CD14-positive monocyte (primary cell): ENCODE data around the gene SMG6. TPM values are rescaled to one million over a fixed set of nuclear protein-coding genes. Genes with fewer than 3 reads are reported as not detected.

ENCODE experiments used
- DNase-seq, 3 donors: peaks; one replicate each; pipeline ENCODE4 v3.0.0-alpha.2; 2011 to 2022
- H2AFZ ChIP-seq: 2 replicates; pipeline ENCODE4 v1.6.0; 2012; ENCODE audit warnings: mild to moderate bottlenecking, low read depth, low read length, inconsistent platforms; ENCODE audit not compliant: insufficient read depth, poor library complexity, severe bottlenecking
- H3K27ac ChIP-seq, 2 donors: 1 replicate in 1 of 2; 2 replicates in 1 of 2; pipeline ENCODE4 v1.5.1; 2012 to 2013; ENCODE audit warnings: low read length in 2 of 2, control low read depth in 1 of 2, inconsistent platforms in 1 of 2, low read depth in 1 of 2, mild to moderate bottlenecking in 1 of 2
- H3K27me3 ChIP-seq, 2 donors: one replicate each; pipeline versions ENCODE4 v1.6.0 to v1.6.1; 2011 to 2013; ENCODE audit warnings: low read length in 2 of 2; ENCODE audit not compliant: control insufficient read depth in 2 of 2, insufficient read depth in 2 of 2
- H3K36me3 ChIP-seq, 2 donors: replicated peaks in 1 of 2; 1 replicate in 1 of 2; 2 replicates in 1 of 2; pipeline versions ENCODE4 v1.5.1 to v1.6.1; 2012 to 2013; ENCODE audit warnings: low read length in 2 of 2, control low read depth in 1 of 2, inconsistent platforms in 1 of 2, mild to moderate bottlenecking in 1 of 2; ENCODE audit not compliant: insufficient read depth in 2 of 2, control insufficient read depth in 1 of 2
- H3K4me1 ChIP-seq, 2 donors: 1 replicate in 1 of 2; 2 replicates in 1 of 2; pipeline versions ENCODE4 v1.5.1 to v1.6.1; 2012 to 2013; ENCODE audit warnings: low read length in 2 of 2, control low read depth in 1 of 2, inconsistent platforms in 1 of 2, mild to moderate bottlenecking in 1 of 2, moderate library complexity in 1 of 2; ENCODE audit not compliant: insufficient read depth in 2 of 2, control insufficient read depth in 1 of 2
- H3K4me2 ChIP-seq: replicated peaks from 2 replicates; pipeline ENCODE3; 2012; ENCODE audit warnings: low read length, moderate library complexity, mild to moderate bottlenecking; ENCODE audit not compliant: poor library complexity, severe bottlenecking; ENCODE audit errors: extremely low read depth
- H3K4me3 ChIP-seq, 3 experiments: fragments of 200-600 bp in 1 of 3; sonication (generic) in 1 of 3; replicated peaks in 1 of 3; 1 replicate in 2 of 3; 2 replicates in 1 of 3; pipeline ENCODE4 v1.5.1; 2011 to 2013; ENCODE audit warnings: low read length in 3 of 3, mild to moderate bottlenecking in 3 of 3, control low read depth in 2 of 3, low read depth in 2 of 3, inconsistent platforms in 1 of 3, moderate library complexity in 1 of 3
- H3K79me2 ChIP-seq: 2 replicates; pipeline ENCODE4 v1.6.0; 2012; ENCODE audit warnings: mild to moderate bottlenecking, control low read depth, inconsistent platforms, low read length, moderate library complexity; ENCODE audit not compliant: insufficient read depth
- H3K9ac ChIP-seq: 2 replicates; pipeline ENCODE4 v1.6.0; 2017; ENCODE audit warnings: low read length, mild to moderate bottlenecking; ENCODE audit not compliant: insufficient read depth, poor library complexity, severe bottlenecking
- H3K9me3 ChIP-seq, 2 donors: replicated peaks in 1 of 2; 1 replicate in 1 of 2; 2 replicates in 1 of 2; pipeline versions ENCODE4 v1.5.1 to v1.6.1; 2012 to 2013; ENCODE audit warnings: low read length in 2 of 2, control low read depth in 1 of 2; ENCODE audit not compliant: control insufficient read depth in 1 of 2, insufficient read depth in 1 of 2
- H4K20me1 ChIP-seq: 2 replicates; pipeline ENCODE4 v1.6.0; 2012; ENCODE audit warnings: mild to moderate bottlenecking, low read length, control low read depth, moderate library complexity; ENCODE audit not compliant: insufficient read depth
- H3K27ac Mint-ChIP-seq, 7 donors: one replicate each; pipeline ENCODE4 v1.8.0; 2020; ENCODE audit warnings: mild to moderate bottlenecking in 7 of 7, mixed read lengths in 7 of 7, moderate library complexity in 6 of 7, inconsistent platforms in 2 of 7
- H3K27me3 Mint-ChIP-seq, 3 donors: one replicate each; pipeline ENCODE4 v1.8.0; 2021 to 2022; ENCODE audit warnings: low read depth in 3 of 3, mild to moderate bottlenecking in 3 of 3, mixed read lengths in 3 of 3, moderate library complexity in 3 of 3, inconsistent platforms in 1 of 3
- H3K36me3 Mint-ChIP-seq, 2 donors: one replicate each; pipeline ENCODE4 v1.8.0; 2020; ENCODE audit warnings: mixed read lengths in 2 of 2, inconsistent platforms in 1 of 2, mild to moderate bottlenecking in 1 of 2
- H3K4me1 Mint-ChIP-seq: one replicate; pipeline ENCODE4 v1.8.0; 2020; ENCODE audit warnings: mild to moderate bottlenecking, mixed read lengths
- H3K4me3 Mint-ChIP-seq, 2 donors: one replicate each; pipeline ENCODE4 v1.8.0; 2020; ENCODE audit warnings: mild to moderate bottlenecking in 2 of 2, mixed read lengths in 2 of 2, moderate library complexity in 1 of 2
- H3K9me3 Mint-ChIP-seq, 7 donors: one replicate each; pipeline ENCODE4 v1.8.0; 2020 to 2022; ENCODE audit warnings: mixed read lengths in 7 of 7, mild to moderate bottlenecking in 6 of 7, moderate library complexity in 6 of 7, inconsistent platforms in 2 of 7
- WGBS: methylation state at CpG from one replicate; pipeline ENCODE4 v1.1.5; 2013; ENCODE audit warnings: missing lambda C conversion rate; ENCODE audit not compliant: insufficient coverage; 5-methylcytosine and 5-hydroxymethylcytosine counted together
- intact Hi-C, 2 donors: fragments of 100-400 bp; cut with micrococcal nuclease; formaldehyde crosslinking; loops; one replicate each; pipeline versions ENCODE4 v1.15.0 to v1.15.1; 2023
- polyA plus RNA-seq, 3 donors: library from polyadenylated mRNA; depleted of rRNA in 1 of 3; unstranded in 2 of 3; stranded (reverse) in 1 of 3; fragments of 300-500 nt in 2 of 3; fragments of >200 nt in 1 of 3; fragmentation: Illumina TruSeq in 2 of 3; gene quantifications; 1 replicate in 2 of 3; 2 replicates in 1 of 3; pipeline ENCODE4 v1.2.3, GENCODE V29; 2012 to 2021
- TF ChIP-seq, protein P1 (sequence below): fragments of 200-600 bp; IDR thresholded peaks from one replicate; pipeline ENCODE4 v1.8.0; 2022; ENCODE audit warnings: antibody characterized with exemption, mild to moderate bottlenecking

The SMG6 gene
- polyA plus RNA-seq, 3 donors: 0.67 to 7.1 (median 1.1) TPM

DNA sequence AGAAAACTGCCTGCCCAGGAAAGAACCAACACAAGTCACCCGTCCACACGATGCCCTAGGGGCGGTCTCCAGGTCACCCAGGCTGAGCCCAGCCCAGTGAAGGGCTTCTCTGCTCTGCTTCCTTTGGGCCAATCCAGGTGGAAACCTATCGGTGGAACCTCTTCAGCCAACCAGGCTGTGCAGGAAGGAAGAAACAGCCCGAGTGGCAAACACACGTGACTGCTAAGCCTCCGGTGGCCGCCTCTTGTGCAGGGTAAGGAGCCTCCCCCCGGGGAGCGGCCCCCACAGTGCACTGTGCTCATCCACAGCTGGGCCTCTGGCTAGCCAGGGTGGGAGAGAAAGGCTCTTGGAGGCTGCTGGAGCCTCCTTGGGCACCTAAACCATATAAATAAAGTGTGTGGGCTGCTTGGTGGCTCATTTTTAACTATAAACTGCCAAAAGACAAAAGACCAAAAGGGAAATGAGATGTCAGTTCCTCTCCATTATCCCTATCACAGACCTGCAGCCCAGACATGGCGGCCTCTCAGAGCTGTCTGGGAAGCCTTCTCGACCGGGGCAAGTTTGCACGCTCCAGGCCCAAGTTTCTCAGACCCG, 280.8 kb downstream of the SMG6 start:
- Histone ChIP-seq H3K4me1 (peaks cover 26 to 37% of the 10 kb centered on the region in 2 donors), H3K9me3 (peaks cover 8 to 9% of the 10 kb centered on the region in 2 donors), H2AFZ (no peak overlapping the region), H3K27ac (no peak overlapping the region), H3K4me3 (peak overlapping the region in 1 of 3 experiments; percentile 24), H3K36me3 (no peaks in the 10 kb centered on the region), H4K20me1 (no peaks in the 10 kb centered on the region), H3K27me3 (peaks cover 25 to 71% of the 10 kb centered on the region in 2 donors), H3K9ac (no peak overlapping the region), H3K4me2 (peak overlapping the region; percentile 84), H3K79me2 (no peaks in the 10 kb centered on the region)
- peaks cover 50 to 91% (median 67%) of the 10 kb centered on the region in 3 donors for H3K27me3 Mint-ChIP-seq
- peaks cover 5 to 7% of the 10 kb centered on the region in 2 donors for H3K36me3 Mint-ChIP-seq
- TF ChIP-seq, protein P1, sequence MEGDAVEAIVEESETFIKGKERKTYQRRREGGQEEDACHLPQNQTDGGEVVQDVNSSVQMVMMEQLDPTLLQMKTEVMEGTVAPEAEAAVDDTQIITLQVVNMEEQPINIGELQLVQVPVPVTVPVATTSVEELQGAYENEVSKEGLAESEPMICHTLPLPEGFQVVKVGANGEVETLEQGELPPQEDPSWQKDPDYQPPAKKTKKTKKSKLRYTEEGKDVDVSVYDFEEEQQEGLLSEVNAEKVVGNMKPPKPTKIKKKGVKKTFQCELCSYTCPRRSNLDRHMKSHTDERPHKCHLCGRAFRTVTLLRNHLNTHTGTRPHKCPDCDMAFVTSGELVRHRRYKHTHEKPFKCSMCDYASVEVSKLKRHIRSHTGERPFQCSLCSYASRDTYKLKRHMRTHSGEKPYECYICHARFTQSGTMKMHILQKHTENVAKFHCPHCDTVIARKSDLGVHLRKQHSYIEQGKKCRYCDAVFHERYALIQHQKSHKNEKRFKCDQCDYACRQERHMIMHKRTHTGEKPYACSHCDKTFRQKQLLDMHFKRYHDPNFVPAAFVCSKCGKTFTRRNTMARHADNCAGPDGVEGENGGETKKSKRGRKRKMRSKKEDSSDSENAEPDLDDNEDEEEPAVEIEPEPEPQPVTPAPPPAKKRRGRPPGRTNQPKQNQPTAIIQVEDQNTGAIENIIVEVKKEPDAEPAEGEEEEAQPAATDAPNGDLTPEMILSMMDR: no peak
- intact Hi-C loops: loop anchor here in 1 of 2 donors (10.0 kb wide), 1 partner anchor 138 kb away; no protein-coding TSS in a partner anchor
- 22% methylated on average over 14 of the region's 15 CpGs for WGBS
- peaks cover 0 to 23% (median 14%) of the 10 kb centered on the region in 7 donors for H3K9me3 Mint-ChIP-seq
- no peak for DNase-seq
- H3K4me1 Mint-ChIP-seq: peaks cover 26% of the 10 kb centered on the region
- H3K4me3 Mint-ChIP-seq: peak overlapping the region; percentile 20 to 68
- peak overlapping the region in 1 of 7 donors; percentile 56 for H3K27ac Mint-ChIP-seq

DNA sequence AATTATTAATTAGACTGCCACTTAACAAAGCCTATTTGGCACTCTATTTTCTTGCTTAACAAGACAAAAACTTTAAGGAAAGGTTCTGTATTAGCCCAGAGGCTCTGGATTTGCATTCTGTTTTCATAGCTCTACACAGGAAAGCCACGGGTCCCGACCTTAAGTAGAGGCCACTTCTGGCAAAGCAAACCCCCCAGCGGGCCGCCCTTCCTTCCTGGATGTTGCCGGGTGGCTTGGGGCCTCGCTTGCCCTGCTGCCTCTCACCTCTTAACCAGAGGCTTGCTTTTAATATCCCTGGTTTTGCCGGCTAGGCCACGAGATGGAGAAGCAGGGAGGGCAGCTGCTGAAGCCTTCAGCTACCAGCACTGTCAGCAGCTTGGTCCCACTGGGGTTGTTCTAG, 282.9 kb downstream of the SMG6 start:
- H3K9me3 Mint-ChIP-seq: peaks cover 0 to 10% (median 3%) of the 10 kb centered on the region in 7 donors
- no peaks in the 10 kb centered on the region for H3K79me2 ChIP-seq
- H3K36me3 ChIP-seq: no peaks in the 10 kb centered on the region
- DNase-seq: no peak
- H3K4me3 Mint-ChIP-seq: no peak overlapping the region
- peaks cover 2% of the 10 kb centered on the region in 2 donors for H3K9me3 ChIP-seq
- H4K20me1 ChIP-seq: no peaks in the 10 kb centered on the region
- peaks cover 20 to 30% of the 10 kb centered on the region in 2 donors for H3K4me1 ChIP-seq
- H3K4me1 Mint-ChIP-seq: peaks cover 19% of the 10 kb centered on the region
- H3K27ac ChIP-seq: no peak overlapping the region
- intact Hi-C loops: loop anchor here in 1 of 2 donors (10.0 kb wide), 1 partner anchor 136 kb away; no protein-coding TSS in a partner anchor
- H3K27ac Mint-ChIP-seq: no peak overlapping the region
- H3K9ac ChIP-seq: no peak overlapping the region
- H3K27me3 Mint-ChIP-seq: peaks cover 33 to 71% (median 48%) of the 10 kb centered on the region in 3 donors
- H3K36me3 Mint-ChIP-seq: peaks cover 0 to under 1% of the 10 kb centered on the region in 2 donors
- TF ChIP-seq, protein P1: no peak
- no peak overlapping the region for H2AFZ ChIP-seq
- H3K4me2 ChIP-seq: no peak overlapping the region
- 7% methylated on average over 3 of the region's 8 CpGs for WGBS
- no peak overlapping the region for H3K4me3 ChIP-seq
- peaks cover 10 to 50% of the 10 kb centered on the region in 2 donors for H3K27me3 ChIP-seq
